Loucy (cell line): Measurements from ENCODE around the gene MBD4.

Experiments used
- H2AFZ ChIP-seq: fragments of 200-600 bp; sonication (generic); 2 replicates; pipeline ENCODE4 v1.6.0; 2016; ENCODE audit warnings: antibody characterized with exemption, mild to moderate bottlenecking, low read length, moderate library complexity
- H3F3A ChIP-seq: fragments of 200-600 bp; 2 replicates; pipeline ENCODE4 v1.6.0; 2016; ENCODE audit warnings: antibody characterized with exemption, low read depth, mild to moderate bottlenecking
- H3K27me3 ChIP-seq: fragments of 200-600 bp; sonication (generic); 2 replicates; pipeline ENCODE4 v1.6.1; 2014; ENCODE audit warnings: low read length, mild to moderate bottlenecking; ENCODE audit not compliant: insufficient read depth, poor library complexity, severe bottlenecking
- H3K36me3 ChIP-seq: fragments of 200-600 bp; sonication (generic); 2 replicates; pipeline ENCODE4 v1.6.1; 2016; ENCODE audit warnings: low read length; ENCODE audit not compliant: insufficient read depth
- H3K4me1 ChIP-seq: fragments of 200-600 bp; sonication (generic); 2 replicates; pipeline ENCODE4 v1.5.1; 2014; ENCODE audit warnings: low read length, mild to moderate bottlenecking; ENCODE audit not compliant: insufficient read depth, poor library complexity, severe bottlenecking
- H3K4me2 ChIP-seq: fragments of 200-600 bp; sonication (generic); 2 replicates; pipeline ENCODE4 v1.6.0; 2014; ENCODE audit warnings: antibody characterized with exemption, low read length, low read depth, mild to moderate bottlenecking; ENCODE audit not compliant: poor library complexity, severe bottlenecking
- H3K4me3 ChIP-seq: fragments of 200-600 bp; sonication (generic); 2 replicates; pipeline ENCODE4 v1.5.1; 2014; ENCODE audit warnings: low read length, mild to moderate bottlenecking, mixed read lengths; ENCODE audit not compliant: poor library complexity, severe bottlenecking
- H3K79me2 ChIP-seq: fragments of 200-600 bp; sonication (generic); 2 replicates; pipeline ENCODE4 v1.6.1; 2014; ENCODE audit warnings: low read length; ENCODE audit not compliant: insufficient read depth
- H3K9ac ChIP-seq: fragments of 200-600 bp; sonication (generic); 2 replicates; pipeline ENCODE4 v1.6.0; 2014; ENCODE audit warnings: mild to moderate bottlenecking, low read depth, low read length, moderate library complexity; ENCODE audit not compliant: poor library complexity, severe bottlenecking
- H3K9me2 ChIP-seq: fragments of 200-600 bp; sonication (generic); replicated peaks from 2 replicates; pipeline ENCODE4 v1.6.1; 2016; ENCODE audit warnings: low read depth, low read length, mixed read lengths
- H3K9me3 ChIP-seq: fragments of 200-600 bp; sonication (generic); 2 replicates; pipeline ENCODE4 v1.6.1; 2014; ENCODE audit warnings: mild to moderate bottlenecking, antibody characterized with exemption, low read length, low read depth; ENCODE audit not compliant: insufficient read depth
- H4K20me1 ChIP-seq: fragments of 200-600 bp; sonication (generic); 2 replicates; pipeline ENCODE4 v1.6.0; 2014; ENCODE audit warnings: antibody characterized with exemption, low read length, mild to moderate bottlenecking; ENCODE audit not compliant: insufficient read depth, poor library complexity, severe bottlenecking
- EZH2phosphoT487 ChIP-seq: fragments of 200-600 bp; IDR thresholded peaks from 2 replicates; pipeline ENCODE4 v1.6.1; 2018; ENCODE audit warnings: antibody characterized with exemption, mild to moderate bottlenecking, moderate library complexity, borderline replicate concordance
- TF ChIP-seq, protein P1 (sequence below): fragments of 200-600 bp; sonication (generic); conservative IDR thresholded peaks from 2 replicates; pipeline ENCODE4 v1.5.1; 2014; ENCODE audit warnings: mild to moderate bottlenecking, antibody characterized with exemption, low read length

MBD4 gene

GRCh38 chr3:129417326-129417725 lies 22.4 kb downstream of the MBD4 start:
- Histone ChIP-seq H3K27me3 (no peaks in the 10 kb centered on the region), H3K4me3 (no peak overlapping the region), H3K36me3 (no peaks in the 10 kb centered on the region), H2AFZ (no peak overlapping the region), H4K20me1 (no peaks in the 10 kb centered on the region), H3K4me1 (no peaks in the 10 kb centered on the region), H3K4me2 (no peak overlapping the region), H3K9me3 (no peaks in the 10 kb centered on the region), H3K9me2 (no peaks in the 10 kb centered on the region), H3F3A (no peaks in the 10 kb centered on the region), H3K79me2 (no peaks in the 10 kb centered on the region), H3K9ac (no peak overlapping the region)
- no peak for TF ChIP-seq EZH2phosphoT487
- TF ChIP-seq, protein P1, sequence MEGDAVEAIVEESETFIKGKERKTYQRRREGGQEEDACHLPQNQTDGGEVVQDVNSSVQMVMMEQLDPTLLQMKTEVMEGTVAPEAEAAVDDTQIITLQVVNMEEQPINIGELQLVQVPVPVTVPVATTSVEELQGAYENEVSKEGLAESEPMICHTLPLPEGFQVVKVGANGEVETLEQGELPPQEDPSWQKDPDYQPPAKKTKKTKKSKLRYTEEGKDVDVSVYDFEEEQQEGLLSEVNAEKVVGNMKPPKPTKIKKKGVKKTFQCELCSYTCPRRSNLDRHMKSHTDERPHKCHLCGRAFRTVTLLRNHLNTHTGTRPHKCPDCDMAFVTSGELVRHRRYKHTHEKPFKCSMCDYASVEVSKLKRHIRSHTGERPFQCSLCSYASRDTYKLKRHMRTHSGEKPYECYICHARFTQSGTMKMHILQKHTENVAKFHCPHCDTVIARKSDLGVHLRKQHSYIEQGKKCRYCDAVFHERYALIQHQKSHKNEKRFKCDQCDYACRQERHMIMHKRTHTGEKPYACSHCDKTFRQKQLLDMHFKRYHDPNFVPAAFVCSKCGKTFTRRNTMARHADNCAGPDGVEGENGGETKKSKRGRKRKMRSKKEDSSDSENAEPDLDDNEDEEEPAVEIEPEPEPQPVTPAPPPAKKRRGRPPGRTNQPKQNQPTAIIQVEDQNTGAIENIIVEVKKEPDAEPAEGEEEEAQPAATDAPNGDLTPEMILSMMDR, result no peak

DNA sequence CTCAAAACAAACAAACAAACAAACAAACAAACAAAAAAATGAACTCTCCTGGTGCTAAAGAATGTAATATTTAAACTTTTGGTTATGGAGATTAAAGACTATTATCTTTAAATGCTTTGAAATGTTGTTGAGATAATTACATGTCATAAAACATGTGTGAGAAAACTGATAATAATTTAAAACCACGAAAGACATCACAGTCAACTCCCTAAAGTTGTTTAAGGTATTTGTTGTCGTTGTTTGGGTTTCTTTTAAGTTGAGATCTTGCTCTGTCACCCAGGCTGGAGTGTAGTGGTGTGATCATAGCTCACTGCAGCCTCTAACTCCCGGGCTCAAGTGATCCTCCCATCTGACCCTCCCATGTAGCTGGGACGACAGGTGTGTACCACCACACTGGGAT lies 23.3 kb downstream of the MBD4 start:
- TF ChIP-seq EZH2phosphoT487, result no peak
- TF ChIP-seq, protein P1, result no peak
- Histone ChIP-seq H4K20me1 (no peaks in the 10 kb centered on the region), H3F3A (no peaks in the 10 kb centered on the region), H3K79me2 (no peaks in the 10 kb centered on the region), H2AFZ (no peak overlapping the region), H3K9ac (no peak overlapping the region), H3K9me2 (no peaks in the 10 kb centered on the region), H3K36me3 (no peaks in the 10 kb centered on the region), H3K9me3 (no peaks in the 10 kb centered on the region), H3K4me2 (no peak overlapping the region), H3K27me3 (no peaks in the 10 kb centered on the region), H3K4me1 (no peaks in the 10 kb centered on the region), H3K4me3 (no peak overlapping the region)

- Histone ChIP-seq H3K4me3 (no peak overlapping the region), H3K9me2 (no peaks in the 10 kb centered on the region), H3K4me2 (no peak overlapping the region), H3K36me3 (no peaks in the 10 kb centered on the region), H2AFZ (no peak overlapping the region), H3F3A (no peaks in the 10 kb centered on the region), H3K27me3 (no peaks in the 10 kb centered on the region), H3K9me3 (no peaks in the 10 kb centered on the region), H4K20me1 (no peaks in the 10 kb centered on the region), H3K9ac (no peak overlapping the region), H3K79me2 (no peaks in the 10 kb centered on the region), H3K4me1 (no peaks in the 10 kb centered on the region)
- TF ChIP-seq, protein P1, result no peak
- TF ChIP-seq EZH2phosphoT487, result no peak
Observed at GRCh38 chr3:129415830-129416229, 23.9 kb downstream of the MBD4 start.
